HL-60 (cell line): ENCODE results near the gene ZNF341.

ENCODE experiments used
- DNase-seq, 2 experiments: peaks; one replicate each; pipeline ENCODE4 v3.0.0-alpha.2; 2010 to 2020; ENCODE audit warnings: low read depth in 1 of 2, low spot score in 1 of 2
- H3K27ac ChIP-seq: fragments of 250-450 bp; sonication (Bioruptor Pico); replicated peaks from 2 replicates; pipeline ENCODE4 v1.5.1; 2020; ENCODE audit warnings: mild to moderate bottlenecking, moderate library complexity
- H3K27me3 ChIP-seq: fragments of 250-450 bp; sonication (Bioruptor Pico); 2 replicates; pipeline ENCODE4 v1.5.1; 2021; ENCODE audit warnings: mild to moderate bottlenecking, moderate library complexity; ENCODE audit not compliant: insufficient read depth, poor library complexity, severe bottlenecking
- H3K4me3 ChIP-seq: replicated peaks from 2 replicates; pipeline ENCODE4 v1.5.1; 2011; ENCODE audit warnings: mild to moderate bottlenecking, control low read depth, low read length; ENCODE audit not compliant: insufficient read depth
- CTCF ChIP-seq: IDR thresholded peaks from one replicate; pipeline ENCODE4 v1.5.1; 2011; ENCODE audit warnings: low read length, control low read depth, inconsistent platforms; ENCODE audit not compliant: insufficient read depth
- GABPA ChIP-seq: IDR thresholded peaks from 2 replicates; pipeline ENCODE4 v1.6.1; 2012; ENCODE audit warnings: low read depth
- POLR2AphosphoS5 ChIP-seq: IDR thresholded peaks from 2 replicates; pipeline ENCODE4 v1.6.1; 2012; ENCODE audit warnings: low read depth
- REST ChIP-seq: IDR thresholded peaks from 2 replicates; pipeline ENCODE4 v1.6.1; 2012; ENCODE audit warnings: low read depth; ENCODE audit not compliant: insufficient replicate concordance
- SPI1 ChIP-seq: IDR thresholded peaks from 2 replicates; pipeline ENCODE4 v1.6.1; 2012; ENCODE audit warnings: low read depth, mild to moderate bottlenecking, borderline replicate concordance
- long read RNA-seq: library from polyadenylated mRNA; unstranded; transcript quantifications from one replicate; pipeline ENCODE4 v2.0.0, GENCODE V29; 2020

ZNF341 gene
- long read RNA-seq, transcript ZNF341-201 (15 exons, 3,661 nt), result major isoform, 24 of 51 reads
- long read RNA-seq, transcript ZNF341-202 (15 exons, 3,579 nt), result minor isoform, 16 of 51 reads
- long read RNA-seq, partial matches to known transcripts, result 3 of 51 reads
- long read RNA-seq, other reads (novel, unspliced or antisense), result 8 of 51 reads

DNA sequence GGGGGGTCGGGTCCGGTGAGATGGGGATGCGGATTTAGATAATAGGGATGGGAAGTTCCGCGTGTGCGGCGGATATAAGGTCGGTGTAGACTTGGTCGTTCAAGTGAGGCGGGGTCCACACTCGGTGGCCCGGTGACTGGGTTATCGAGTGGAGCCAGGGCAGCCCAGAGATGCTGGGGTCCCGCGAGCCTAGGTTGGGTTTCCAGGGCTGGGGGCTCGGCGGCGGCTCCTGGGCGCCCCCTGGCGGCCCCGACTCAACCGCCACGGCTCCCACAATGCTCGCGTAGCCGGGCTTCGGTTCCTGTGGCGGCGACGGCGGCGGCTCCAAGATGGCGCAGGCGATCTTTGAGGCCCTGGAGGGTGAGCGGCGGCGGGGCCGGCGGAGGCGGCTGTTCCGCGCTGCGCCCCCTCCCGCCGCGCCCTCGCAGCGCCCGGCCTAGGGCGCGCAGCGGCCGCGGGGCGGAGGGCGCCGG is at the start of gene ZNF341:
ZNF341 (plus strand) TSS at position 304 of the 473 bp plus-strand sequence; CDS start at position 330, 26 bp downstream.
- H3K27ac ChIP-seq, result peak within 1 kb of the TSS; percentile 76
- TF ChIP-seq REST (no peak), GABPA (no peak), SPI1 (no peak), POLR2AphosphoS5 (0 out of 2 replicates have a peak, but pooled peaks have one; percentile 10), CTCF (peak; percentile 50)
- DNase-seq, result peak in 1 of 2 experiments; percentile 91

DNA sequence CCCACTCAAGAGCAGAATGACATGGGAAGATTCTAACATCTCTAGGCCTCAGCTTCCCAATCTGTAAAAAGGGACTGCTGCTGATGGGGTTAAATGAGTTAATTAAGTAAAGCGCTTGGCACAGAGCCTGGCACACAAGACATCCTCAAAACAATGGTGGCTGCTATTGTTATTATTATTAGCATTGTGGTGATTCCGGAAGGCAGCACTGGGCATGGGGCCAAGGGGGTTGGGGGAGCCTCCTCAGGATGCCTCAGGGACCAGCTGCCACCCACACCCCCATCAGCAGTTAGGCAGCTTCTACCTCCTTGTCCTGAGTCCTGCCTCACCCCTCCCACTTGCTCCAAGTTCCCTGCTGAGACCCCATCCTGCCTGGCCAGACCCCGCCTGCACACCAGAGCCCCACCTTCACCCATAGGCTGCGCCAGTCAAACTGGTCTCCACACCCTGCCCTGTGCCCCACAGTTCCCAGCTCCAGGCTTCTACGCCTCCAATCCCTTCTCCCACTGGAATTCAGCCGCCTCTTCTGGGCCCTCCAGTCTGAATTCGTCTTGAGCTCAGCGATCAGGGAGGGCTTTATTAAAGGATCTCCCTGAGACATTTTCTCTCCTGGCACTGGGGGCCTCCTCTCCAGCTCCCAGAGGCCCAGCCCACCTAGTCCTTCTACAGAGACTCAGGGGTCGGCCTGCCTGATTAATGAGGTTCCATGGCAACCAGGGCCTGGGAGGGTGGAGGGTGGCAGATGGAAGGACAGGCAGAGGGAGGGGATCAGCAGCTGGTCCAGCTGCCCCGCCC is 47.1 kb upstream of the ZNF341 start:
- TF ChIP-seq POLR2AphosphoS5 (0 out of 2 replicates have a peak, but pooled peaks have one; percentile 18), GABPA (no peak)
- Histone ChIP-seq H3K27ac (peak overlapping the region; percentile 62), H3K4me3 (peak overlapping the region; percentile 75), H3K27me3 (no peaks in the 10 kb centered on the region)
- no peak for DNase-seq

More for the DNA sequence above, at the start of gene ZNF341:
- Histone ChIP-seq H3K4me3 (peak within 1 kb of the TSS; percentile 55), H3K27me3 (no peaks in the 10 kb centered on the region)

GRCh38 chr20:33685328-33686099 is 46.3 kb upstream of the ZNF341 start:
- H3K4me3 ChIP-seq, result peak overlapping the region; percentile 75
- H3K27ac ChIP-seq, result peak overlapping the region; percentile 62
- TF ChIP-seq SPI1, result peak; percentile 28; the same call in 1 of the 2 replicates
- TF ChIP-seq REST, result no peak
- peak; percentile 61 to 82 for DNase-seq
- no peaks in the 10 kb centered on the region for H3K27me3 ChIP-seq

GRCh38 chr20:33686100-33686983 is 45.5 kb upstream of the ZNF341 start, which contains the start of gene E2F1:
E2F1 (minus strand) TSS chr20:33686385; CDS start chr20:33686264, 121 bp downstream.
- Histone ChIP-seq H3K4me3 (peak within 1 kb of the TSS; percentile 75), H3K27ac (peak within 1 kb of the TSS; percentile 62), H3K27me3 (no peaks in the 10 kb centered on the region)
- DNase-seq, result peak; percentile 74 to 96
- TF ChIP-seq SPI1 (no peak), GABPA (no peak), REST (no peak), POLR2AphosphoS5 (peak; percentile 60; the same call in 1 of the 2 replicates), CTCF (no peak)
